Stimulated activated CD8-positive, alpha-beta memory T cell treated with anti-CD3 and anti-CD28 coated beads, Interleukin-12 subunit alpha, Interleukin-12 subunit beta, amount 100 ng/mL, for 24 hours (primary cell): ENCODE measurements around the gene KLF5.
"Not testable (repeated sequence)": the region's sequence is repeated elsewhere in the genome, so short reads cannot be mapped to it uniquely, and the experiment has no call there.

ENCODE experiments used
- DNase-seq: peaks from one replicate; pipeline ENCODE4 v3.0.0-alpha.2; 2020; ENCODE audit errors: extremely low read depth

KLF5 gene

DNA sequence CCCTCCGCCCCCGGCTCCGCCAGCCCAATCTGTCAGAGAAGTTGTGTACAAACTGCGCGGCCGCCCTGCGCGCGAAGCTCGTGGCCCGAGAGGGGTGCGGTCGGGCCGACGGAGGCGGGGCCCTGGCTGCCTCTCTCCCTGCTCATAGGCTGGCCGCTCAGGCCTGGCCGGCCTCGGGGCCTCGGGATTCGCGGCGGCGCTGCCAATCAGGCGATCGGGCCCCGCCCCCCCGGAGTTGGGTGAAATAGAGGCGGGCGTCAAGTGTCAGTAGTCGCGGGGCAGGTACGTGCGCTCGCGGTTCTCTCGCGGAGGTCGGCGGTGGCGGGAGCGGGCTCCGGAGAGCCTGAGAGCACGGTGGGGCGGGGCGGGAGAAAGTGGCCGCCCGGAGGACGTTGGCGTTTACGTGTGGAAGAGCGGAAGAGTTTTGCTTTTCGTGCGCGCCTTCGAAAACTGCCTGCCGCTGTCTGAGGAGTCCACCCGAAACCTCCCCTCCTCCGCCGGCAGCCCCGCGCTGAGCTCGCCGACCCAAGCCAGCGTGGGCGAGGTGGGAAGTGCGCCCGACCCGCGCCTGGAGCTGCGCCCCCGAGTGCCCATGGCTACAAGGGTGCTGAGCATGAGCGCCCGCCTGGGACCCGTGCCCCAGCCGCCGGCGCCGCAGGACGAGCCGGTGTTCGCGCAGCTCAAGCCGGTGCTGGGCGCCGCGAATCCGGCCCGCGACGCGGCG, at the start of gene KLF5:
Gene KLF5 (plus strand): TSS at position 270 of the 724 bp plus-strand sequence. CDS start 323 bp downstream, at position 593.
- peak; percentile 90 for DNase-seq

DNA sequence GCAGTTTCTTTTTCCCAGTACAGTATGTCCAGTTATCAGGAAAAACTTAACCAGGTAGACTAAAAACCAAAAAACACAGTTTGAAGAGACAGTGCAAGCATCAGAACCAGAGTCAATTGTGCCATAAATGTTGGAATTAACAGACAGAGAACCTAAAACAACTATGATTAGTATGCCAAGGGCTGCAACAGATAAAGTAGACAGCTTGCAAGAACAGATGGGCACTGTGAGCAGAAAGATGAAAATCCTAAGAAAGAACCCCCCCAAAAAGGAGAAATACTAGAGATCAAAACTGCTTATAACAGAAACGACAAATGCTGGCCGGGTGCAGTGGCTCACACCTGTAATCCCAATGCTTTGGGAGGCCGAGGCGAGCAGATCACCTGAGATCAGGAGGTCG, 47.1 kb upstream of the KLF5 start:
- no peak for DNase-seq

DNA sequence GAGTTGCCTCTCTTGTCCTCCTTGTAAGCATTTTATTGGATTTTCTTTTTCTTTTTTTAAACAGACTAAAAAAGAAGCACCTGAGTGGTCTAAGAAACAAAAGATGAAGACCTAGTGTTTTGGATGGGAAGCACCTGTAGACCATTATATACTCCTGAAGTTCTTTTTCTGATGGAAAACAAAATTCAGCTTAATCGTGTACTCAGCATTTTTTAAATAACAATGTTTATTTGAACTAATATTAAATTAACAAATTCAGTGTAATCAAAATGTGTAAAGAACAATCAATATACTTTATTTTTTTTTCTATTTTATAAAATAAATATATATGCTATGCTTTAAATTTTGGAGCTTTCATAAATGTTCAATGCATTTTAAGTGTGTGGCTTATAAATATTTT, 43.0 kb upstream of the KLF5 start:
- no peak for DNase-seq

DNA sequence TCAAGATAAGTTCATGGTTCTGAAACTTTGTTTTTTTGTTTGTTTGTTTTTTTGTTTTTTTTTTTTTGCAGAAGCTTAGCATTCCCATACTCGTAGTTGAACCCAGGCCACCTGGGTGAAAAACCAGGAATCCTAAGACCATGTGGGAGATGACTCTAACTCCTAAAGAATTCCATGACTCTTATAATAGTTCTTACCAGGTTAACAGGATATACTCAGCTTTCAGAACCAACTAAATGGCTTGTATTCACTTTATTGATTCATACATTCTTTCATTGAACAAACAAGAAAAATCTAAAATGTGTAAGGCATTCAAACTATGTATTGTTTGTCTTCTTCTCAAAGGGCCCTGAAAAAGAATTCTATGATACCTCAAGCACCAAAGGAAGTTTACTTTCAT, 40.5 kb upstream of the KLF5 start:
- no peak for DNase-seq

DNA sequence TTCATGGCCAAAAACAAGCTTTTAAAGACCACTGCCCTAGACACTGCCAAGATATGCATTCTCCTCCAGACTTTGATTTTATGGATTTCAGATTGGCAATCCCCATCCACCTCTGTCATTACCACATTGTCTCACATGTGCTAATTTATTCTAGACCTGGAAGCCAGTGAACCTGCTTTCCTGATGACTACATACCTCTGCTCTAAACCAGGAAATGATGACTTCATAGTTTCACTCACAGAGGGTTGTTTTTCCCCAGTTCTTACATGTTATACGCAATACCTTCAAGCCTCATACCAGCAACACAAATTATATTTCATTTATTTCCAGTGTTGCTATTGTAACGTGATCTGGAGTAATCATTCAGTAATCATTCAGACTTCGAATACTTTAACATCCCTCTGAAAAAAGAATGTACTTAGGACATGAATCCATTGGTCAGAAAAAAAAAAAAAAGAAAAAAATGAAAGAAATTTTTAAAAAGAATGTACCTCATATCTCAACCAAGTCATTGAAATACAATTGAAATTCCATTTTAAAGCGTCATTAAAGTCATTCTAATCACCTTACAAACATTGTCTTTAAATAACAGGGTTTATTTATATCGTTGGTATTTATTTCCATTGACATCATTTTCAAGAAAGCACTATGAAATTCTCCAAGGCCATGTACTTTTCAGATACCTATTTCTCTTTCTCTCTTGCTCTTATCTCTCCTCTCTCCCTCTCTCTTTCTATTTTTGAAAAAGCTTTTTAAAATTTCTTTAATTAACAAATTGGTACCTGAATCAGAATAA, 33.4 kb upstream of the KLF5 start:
- no peak for DNase-seq

DNA sequence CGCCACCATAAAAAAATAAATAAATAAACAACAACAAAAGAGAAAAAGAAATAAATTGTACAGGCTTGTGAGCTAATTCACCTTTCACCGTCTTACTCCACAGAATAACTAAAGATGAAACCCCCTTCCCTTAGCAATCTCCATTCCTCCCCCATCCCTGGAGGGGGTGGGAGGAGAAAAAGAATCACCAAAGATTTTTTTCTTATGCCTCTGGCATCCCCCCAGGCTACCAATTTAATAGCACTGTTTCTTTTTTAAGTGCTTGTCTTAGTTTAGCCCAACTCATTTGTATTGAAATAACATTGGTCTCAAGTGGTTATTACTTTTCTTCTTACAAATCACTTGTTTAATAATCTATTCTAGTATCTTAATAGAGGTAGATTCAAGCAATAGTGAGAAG, 23.9 kb upstream of the KLF5 start:
- DNase-seq: no peak

DNA sequence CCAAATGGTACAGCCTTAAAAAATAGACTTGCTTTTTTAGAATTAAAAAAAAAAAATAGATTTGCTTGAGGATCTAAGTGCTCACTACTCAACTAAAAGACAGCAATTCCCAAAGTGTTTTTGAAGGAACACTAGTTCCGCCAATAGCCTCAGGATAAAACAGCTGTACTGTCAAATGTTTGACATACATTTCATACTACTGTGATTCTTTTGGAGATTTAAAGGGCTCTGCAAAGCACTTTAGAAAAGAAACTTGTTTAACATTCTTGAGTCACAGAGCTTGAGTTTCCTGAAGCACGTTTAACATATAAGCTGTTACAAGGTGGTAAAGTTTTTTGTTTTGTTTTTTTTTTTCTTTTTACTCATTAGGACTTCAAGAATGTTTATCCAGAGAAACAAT, 23.1 kb upstream of the KLF5 start:
- no peak for DNase-seq

DNA sequence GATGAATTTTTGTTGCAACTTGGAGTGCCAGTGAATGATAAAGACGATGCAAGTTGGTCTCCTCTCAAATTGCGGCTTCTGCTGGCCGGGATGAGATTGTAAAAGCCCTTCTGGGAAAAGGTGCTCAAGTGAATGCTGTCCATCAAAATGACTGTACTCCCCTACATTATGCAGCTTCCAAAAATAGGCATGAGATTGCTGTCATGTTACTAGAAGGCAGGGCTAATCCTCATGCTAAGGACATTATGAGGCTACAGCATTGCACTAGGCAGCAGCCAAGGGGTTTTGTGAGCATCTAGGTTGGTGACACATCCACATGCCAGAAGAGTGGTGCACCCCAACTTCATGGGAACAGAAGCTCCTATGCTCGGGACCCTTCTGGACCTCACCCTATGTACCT, 22.2 kb upstream of the KLF5 start:
- no peak for DNase-seq

DNA sequence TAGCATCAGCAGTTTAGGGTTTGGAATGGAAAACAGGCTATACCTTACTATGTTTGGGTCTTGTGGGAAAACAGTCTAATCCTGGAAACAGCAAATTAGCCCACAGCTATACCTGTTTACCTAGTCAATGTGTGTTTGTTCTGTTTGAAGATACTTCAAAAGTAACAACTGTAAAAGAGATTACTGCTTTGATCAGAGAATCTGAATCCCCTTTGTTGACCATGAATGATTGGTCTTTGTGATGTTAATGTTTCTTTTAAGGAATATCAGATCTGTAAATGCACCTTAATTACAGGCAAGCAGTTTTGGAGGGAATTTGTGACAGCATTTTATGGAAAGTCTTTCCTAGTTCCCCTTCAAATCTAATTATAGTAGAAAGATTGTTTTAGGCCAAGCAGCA, 20.7 kb upstream of the KLF5 start:
- no peak for DNase-seq

DNA sequence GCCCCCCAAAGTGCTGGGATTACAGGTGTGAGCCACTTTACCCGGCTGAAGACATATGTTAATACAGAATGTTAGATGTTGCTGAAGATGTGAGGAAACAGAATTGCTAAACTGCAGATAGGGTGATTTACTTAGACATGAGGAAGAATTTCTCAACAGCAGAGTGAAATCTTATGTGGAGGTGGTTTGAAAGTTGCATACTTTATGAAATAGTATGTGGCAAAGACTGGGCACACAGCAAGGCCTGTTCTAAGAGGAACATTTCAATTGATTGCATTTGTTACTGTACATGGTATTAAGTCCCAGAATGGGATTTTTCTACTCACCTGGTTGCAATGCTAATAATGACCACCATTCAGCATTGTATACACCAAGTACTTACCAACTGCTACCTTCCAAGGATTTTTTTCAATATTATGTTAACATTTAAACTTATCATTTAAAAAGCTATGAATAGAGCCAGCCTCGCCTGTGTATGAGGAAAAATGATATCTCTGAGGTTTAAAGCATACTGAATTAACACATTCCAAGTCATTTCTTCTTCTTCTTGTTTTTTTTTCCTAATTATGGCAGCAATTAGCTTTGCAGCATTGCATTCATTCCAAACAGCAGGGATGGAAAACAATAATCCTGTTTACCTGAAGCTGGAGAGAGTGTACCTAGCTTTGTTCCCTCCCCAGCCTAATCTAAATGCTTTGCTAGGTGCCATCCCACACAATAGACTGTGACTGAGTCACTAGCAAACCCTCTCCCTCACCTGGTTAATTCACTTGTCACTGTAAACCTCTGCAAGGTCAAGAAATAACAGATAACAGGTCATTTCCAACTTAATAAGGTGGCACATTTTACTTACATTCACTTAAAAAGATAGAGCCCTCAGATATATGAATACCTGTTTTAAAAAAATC, 19.4 kb upstream of the KLF5 start:
- DNase-seq: no peak

DNA sequence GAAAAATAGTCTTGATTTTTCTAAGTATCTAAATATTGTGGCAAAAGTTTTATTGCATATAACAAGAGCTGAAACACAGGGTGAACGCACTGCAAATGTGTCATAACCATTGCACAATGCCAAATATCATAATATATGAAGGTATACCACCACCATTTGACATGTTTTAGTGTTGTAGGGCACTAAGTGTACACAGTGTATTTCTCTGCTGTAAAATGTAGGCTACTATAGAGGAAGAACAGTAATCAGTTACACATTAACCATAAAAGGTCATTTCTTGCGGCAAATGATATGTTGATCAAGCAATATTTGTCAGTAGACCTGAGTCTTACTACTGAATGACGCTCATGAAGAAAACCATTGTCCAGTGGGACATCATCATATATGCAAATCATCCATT, 18.3 kb upstream of the KLF5 start:
- DNase-seq: no peak

DNA sequence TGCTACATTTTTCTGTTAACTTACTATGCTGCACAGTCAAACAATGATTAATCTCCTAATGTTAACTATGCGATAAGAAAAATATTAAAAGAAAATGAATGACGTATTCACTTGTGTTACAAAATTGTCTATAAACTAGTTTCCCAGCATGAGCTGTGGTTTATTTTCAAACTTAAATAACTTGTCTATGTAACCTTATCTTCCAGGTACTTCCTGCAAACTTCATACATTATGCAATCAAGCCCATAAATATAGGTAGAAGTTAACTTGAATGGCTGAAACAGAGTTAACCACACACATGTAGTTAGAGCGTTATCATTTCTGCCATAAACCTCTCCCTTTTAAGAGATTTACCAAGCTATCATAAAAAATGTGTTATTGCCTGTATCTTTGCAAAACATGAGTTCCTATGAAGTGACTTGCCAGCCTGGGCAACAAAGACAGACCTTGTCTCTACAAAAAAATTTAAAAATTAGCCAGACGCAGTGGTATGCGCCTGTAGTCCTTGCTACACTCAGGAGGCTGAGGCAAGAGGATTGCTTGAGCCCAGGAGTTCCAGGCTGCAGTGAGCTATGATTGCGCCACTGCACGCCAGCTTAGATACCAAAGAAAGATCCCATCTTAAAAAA, 17.7 kb upstream of the KLF5 start:
- no peak for DNase-seq

DNA sequence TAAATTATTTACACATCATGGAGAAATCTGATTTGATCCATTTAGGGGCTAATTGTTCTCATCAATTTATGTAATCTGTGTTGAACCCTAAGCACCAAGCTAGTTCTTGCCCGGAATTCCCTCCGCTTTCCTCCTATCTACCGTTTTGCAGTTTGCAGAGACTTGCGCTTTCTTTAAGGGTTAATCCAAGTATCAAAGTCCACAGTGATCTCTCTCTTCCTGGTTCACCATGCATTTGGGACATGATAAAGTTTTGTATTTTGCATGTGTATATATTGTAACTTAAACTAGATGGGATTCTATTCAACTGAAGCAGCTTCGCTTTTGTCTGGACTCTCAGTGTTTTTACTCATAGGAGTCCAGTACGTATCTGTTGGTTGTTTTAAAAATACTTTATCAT, 13.8 kb upstream of the KLF5 start:
- DNase-seq: no peak

DNA sequence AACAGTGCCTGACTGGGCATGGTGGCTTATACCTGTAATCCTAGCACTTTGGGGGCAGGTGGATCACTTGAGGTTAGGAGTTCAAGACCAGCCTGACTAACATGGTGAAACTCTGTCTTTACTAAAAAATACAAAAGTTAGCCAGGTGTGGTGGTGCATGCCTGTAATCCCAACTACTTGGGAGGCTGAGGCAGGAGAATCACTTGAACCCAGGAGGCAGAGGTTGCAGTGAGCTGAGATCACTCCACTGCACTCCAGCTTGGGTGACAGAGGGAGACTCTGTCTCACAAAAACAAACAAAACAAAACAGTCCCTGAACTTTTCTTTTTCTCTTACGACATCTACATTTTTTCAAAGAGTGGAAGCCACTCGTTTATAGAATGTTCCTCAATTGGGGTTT, 10.2 kb upstream of the KLF5 start:
- DNase-seq: not testable (repeated sequence)

DNA sequence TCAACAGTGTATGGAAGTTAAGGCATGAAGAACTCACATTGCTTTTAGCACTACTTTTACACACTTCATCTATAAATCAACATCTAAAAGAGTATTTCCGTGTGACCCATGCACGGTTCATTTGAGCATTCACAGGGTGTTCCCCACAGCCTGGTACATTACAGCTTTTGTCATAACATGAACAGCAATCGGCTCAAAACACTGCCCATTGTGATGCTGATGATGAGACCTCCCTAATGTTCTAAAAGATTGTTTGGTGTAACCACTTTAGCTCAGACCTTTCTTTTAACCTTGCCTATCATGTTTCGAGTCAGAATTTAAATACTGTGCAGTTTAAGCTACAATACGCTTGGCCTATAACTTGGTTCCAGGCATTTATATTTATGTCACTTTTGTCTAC, 4.1 kb upstream of the KLF5 start:
- no peak for DNase-seq

DNA sequence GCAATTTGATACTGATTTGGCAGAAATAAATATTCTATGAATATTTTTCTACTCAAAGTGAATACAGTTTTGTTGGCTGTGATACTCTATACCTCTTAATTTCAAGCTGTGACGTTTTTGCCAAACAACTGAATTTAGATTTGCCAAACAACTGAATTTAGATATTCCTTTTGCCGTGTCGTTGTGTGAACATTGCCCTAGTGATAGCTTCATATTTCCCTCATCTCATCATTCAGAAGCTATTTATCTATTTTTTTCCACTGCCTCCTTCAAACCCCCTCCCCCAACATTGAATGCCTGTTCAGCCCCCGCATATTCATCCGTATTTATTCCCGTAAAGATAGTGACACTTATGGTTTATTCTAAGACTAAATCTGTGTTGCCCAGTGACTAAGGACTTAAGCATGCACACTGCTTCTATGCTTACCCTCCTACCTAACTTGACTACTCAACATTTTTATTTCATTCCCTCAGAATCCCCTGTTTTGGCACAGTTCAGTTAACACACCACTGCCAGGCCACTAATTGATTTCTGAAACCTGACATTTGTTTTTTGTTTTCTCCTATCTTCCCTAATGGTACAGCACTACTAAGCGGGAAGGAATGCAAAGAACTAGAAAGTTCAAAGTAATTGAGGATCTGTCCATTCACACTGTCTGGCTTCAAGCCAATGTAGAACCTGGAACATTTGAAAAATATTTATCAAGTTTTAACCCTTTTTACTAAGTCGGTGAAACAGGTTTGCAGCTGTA, 2.8 kb upstream of the KLF5 start:
- no peak for DNase-seq

DNA sequence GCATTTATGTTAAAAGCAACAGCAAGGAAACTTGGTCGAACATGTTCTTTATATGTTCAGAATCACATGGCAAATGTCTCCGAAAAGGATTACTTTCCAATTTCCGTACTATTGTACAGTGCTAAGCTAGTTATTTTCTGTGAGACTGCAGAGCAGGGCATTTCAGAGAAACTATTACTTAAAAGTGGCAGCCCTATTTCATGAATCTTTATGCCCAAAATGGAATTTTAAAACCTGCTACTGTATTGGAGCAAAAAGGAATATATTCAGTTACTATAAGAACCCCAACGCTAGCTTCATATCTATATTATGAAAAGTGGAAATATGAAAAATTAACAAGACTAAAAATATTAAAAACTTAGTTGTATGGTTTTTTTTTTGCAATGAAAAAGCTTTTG, 2.2 kb upstream of the KLF5 start:
- DNase-seq: no peak

DNA sequence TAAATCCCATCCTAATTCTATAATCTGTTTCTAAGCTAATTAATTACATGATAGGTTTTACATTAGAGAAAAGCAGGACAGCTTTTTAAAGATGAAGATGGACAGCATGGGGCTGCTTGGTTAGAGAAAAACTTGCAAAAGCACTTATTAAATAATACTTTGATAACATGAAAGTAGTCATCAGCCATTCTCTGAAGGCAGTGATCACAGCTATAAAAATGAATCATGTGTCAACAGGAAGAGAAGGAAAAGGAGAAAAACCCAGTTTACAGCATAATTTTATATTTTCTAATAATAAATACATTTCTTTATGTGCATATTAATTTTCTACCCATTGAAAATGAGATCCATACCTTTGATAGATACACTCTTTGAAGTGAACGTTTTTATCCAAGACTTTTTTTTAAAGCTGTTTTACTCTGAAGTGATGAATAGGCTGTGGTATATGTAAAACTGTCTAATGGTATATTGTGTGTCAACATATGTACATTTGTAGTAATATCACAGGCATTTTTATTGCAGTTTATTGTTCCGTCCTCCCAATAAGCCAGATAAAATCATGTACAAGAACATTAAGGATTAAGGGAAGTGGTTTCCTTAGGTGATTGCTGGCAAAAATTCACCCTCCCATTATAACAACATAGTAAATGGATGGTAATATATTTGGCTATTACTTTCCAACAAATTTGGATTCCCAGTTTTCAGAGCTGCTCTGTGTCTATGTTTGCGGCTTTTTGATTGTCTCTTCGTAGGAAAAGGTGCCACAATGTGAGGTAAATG, 1.3 kb upstream of the KLF5 start:
- DNase-seq: no peak

DNA sequence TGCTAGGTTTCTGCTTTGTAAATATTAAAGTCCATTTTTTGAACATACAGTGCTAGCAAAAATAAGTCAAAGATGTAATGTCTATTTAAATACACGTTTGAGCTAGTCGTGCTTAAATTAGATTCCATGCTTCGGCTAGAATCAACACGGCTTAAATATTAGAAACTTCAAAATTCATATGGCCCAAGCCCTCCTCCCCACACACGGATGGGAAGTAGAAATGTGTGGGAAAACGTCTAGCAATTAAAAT, 816 bp upstream of the KLF5 start:
- DNase-seq: no peak

DNA sequence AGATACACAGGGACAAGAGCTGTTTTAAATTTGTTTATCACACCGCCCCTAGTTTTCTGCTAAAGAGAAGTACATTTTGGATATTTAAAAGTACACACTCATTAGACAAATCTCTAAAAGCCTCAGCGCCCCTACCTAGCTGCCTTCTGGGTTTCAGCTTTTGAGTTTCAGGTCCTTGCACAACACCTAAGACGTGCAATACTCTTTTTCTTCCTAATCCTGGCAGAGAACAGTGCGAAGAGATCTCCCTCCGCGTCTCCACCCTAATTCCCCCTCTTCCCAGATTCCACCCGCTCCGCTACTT, 421 bp upstream of the KLF5 start:
- DNase-seq: no peak
